Measurements from ENCODE around the gene NELFE.
"Not testable (repeated sequence)": the region's sequence is repeated elsewhere in the genome, so short reads cannot be mapped to it uniquely, and the experiment has no call there.

NELFE gene

DNA sequence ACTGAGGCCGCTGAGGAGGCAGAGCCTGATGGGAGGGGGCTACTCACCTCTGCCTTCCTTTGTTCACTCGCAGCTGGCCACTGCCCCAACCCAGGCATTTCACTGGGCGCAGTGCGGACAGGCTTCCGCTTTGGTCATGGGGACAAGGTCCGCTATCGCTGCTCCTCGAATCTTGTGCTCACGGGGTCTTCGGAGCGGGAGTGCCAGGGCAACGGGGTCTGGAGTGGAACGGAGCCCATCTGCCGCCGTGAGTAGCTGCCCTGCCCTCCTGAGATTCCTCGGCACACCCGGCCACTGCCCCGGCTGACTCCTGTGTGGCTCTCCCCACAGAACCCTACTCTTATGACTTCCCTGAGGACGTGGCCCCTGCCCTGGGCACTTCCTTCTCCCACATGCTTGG, 25.2 kb downstream of the NELFE start:
- no peak for DNase-seq (ENCODE audit: low read depth)
- TF ChIP-seq, protein P1, sequence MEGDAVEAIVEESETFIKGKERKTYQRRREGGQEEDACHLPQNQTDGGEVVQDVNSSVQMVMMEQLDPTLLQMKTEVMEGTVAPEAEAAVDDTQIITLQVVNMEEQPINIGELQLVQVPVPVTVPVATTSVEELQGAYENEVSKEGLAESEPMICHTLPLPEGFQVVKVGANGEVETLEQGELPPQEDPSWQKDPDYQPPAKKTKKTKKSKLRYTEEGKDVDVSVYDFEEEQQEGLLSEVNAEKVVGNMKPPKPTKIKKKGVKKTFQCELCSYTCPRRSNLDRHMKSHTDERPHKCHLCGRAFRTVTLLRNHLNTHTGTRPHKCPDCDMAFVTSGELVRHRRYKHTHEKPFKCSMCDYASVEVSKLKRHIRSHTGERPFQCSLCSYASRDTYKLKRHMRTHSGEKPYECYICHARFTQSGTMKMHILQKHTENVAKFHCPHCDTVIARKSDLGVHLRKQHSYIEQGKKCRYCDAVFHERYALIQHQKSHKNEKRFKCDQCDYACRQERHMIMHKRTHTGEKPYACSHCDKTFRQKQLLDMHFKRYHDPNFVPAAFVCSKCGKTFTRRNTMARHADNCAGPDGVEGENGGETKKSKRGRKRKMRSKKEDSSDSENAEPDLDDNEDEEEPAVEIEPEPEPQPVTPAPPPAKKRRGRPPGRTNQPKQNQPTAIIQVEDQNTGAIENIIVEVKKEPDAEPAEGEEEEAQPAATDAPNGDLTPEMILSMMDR (IDR thresholded peaks at IDR 0.05; ENCODE audit: control insufficient read depth, insufficient read depth, low read depth, low read length, missing control alignments), result no peak

DNA sequence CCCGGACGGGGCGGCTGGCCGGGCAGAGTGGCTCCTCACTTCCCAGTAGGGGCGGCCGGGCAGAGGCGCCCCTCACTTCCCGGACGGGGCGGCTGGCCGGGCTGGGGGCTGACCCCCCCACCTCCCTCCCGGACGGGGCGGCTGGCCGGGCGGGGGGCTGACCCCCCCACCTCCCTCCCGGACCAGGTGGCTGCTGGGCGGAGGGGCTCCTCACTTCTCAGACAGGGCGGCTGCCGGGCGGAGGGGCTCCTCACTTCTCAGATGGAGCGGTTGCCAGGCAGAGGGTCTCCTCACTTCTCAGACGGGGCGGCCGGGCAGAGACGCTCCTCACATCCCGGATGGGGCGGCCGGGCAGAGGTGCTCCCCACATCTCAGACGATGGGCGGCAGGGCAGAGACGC, 26.6 kb downstream of the NELFE start:
- DNase-seq (ENCODE audit: low read depth); H3K4me3 ChIP-seq (ENCODE audit: control insufficient read depth, low read depth, low read length): not testable (repeated sequence)

More for the DNA sequence above, 25.2 kb downstream of the NELFE start:
- no peak overlapping the region for H3K4me3 ChIP-seq (ENCODE audit: control insufficient read depth, low read depth, low read length)

DNA sequence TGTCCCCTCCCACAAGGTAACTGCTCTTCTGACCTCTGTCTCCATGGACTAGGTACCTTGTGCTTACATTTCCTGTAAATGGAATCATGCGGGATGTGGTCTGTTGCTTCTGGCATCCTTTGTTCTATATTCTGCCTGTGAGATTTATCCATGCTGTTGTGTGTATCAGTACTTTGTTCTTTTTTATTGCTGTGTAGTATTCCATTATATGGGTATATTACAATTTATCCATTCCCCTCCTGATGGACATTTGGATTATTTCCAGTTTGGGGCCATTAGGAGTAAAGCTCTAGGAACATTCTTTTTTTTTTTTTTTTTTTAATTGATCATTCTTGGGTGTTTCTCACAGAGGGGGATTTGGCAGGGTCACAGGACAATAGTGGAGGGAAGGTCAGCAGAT, 27.8 kb downstream of the NELFE start:
- TF ChIP-seq, protein P1 (IDR thresholded peaks at IDR 0.05; ENCODE audit: control insufficient read depth, insufficient read depth, low read depth, low read length, missing control alignments), result no peak
- no peak overlapping the region for H3K4me3 ChIP-seq (ENCODE audit: control insufficient read depth, low read depth, low read length)
- no peak for DNase-seq (ENCODE audit: low read depth)

DNA sequence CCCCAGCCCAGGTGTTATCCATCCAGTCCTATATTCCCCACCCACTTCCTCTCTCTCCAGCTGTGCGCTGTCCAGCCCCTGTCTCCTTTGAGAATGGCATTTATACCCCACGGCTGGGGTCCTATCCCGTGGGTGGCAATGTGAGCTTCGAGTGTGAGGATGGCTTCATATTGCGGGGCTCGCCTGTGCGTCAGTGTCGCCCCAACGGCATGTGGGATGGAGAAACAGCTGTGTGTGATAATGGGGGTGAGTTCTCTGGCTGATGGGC, 30.2 kb downstream of the NELFE start:
- TF ChIP-seq, protein P1 (IDR thresholded peaks at IDR 0.05; ENCODE audit: control insufficient read depth, insufficient read depth, low read depth, low read length, missing control alignments), result no peak
- no peak overlapping the region for H3K4me3 ChIP-seq (ENCODE audit: control insufficient read depth, low read depth, low read length)
- DNase-seq (ENCODE audit: low read depth), result no peak

DNA sequence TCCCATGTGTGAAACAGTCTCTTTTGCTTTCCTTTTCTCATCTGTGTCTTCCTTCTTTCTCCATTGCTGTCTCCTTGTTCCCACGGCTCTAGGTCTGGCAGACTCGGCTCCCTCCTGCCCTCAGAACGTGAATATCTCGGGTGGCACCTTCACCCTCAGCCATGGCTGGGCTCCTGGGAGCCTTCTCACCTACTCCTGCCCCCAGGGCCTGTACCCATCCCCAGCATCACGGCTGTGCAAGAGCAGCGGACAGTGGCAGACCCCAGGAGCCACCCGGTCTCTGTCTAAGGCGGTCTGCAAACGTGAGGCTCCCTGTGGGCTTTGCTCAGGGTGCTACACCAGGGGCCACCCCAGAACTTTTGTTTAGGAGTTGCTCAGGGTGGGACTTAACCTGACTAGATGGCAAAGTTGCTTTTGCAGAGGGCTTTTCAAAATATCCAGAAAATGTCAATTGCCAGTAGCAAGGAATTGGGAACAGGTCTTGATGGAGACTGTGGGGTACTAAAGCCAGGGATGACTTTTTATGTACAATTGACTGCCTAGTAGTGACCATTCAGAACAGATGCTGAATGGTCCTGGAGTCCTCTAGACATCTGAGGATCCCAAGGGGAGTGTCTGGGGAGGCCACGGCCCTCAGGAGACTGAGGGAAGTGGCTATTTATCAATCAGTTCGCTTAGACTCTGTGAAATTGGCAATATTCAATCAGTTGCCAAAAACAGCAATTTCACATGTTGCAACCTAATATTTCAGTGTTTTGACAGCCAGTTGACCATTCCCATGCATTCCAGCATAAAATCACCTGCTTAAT, 30.7 kb downstream of the NELFE start:
- no peak for DNase-seq (ENCODE audit: low read depth)
- TF ChIP-seq, protein P1 (IDR thresholded peaks at IDR 0.05; ENCODE audit: control insufficient read depth, insufficient read depth, low read depth, low read length, missing control alignments), result no peak
- H3K4me3 ChIP-seq (ENCODE audit: control insufficient read depth, low read depth, low read length), result no peak overlapping the region; the same call in 1 of the 2 replicates

DNA sequence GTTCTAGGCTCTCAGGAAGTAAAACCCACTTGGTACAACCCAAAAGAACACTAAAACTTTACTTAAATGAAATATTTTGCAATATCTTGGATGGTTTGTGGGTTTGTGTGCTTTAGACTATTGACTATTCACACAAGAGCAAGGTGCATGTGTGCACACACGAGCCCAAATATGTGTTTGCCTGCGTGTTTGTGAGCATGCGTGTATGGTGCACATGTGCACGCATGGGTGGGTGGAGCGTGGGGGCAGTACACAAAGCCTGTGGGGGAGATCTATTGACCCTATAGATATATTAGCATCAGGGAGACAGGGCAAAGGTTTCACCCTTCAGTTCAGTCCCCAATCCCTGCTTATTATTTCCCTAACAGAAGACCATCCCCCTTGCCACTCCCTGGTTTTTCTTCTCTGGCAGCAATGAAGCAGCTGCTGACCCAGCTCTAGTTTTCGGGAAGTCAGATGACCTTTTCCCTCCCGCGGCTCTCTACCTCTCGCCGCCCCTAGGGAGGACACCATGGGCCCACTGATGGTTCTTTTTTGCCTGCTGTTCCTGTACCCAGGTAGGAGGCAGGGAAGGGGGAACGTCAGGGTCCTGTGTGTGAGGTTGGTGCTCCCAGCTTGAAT, 31.4 kb downstream of the NELFE start, which contains the start of gene C2:
Gene C2, plus strand, starts transcription at position 476 of the 621 bp plus-strand sequence. Its CDS starts 36 bp downstream, at position 512.
- TF ChIP-seq, protein P1 (IDR thresholded peaks at IDR 0.05; ENCODE audit: control insufficient read depth, insufficient read depth, low read depth, low read length, missing control alignments), result no peak
- H3K4me3 ChIP-seq (ENCODE audit: control insufficient read depth, low read depth, low read length), result no peak within 1 kb of the TSS; the same call in 1 of the 2 replicates
- DNase-seq (ENCODE audit: low read depth), result no peak

DNA sequence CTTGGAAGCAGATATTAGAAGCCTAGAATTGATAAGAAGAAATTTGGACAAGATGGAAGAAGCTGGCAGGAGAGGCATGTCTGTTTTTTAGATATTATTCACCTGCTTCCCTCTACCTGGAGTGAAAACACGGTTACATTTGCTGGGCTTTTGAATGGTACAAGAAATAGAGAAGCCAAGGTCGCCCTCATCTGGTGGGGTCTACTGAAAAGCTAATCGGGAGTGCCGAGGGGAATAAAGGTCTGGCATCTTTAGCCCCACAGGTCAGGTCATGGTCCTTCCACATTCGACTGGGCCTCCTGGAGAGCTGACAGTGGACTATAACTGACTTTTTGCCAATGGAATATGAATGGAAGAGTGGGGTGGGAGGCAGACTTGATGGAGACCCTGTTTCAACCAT, 35.8 kb downstream of the NELFE start:
- no peak overlapping the region for H3K4me3 ChIP-seq (ENCODE audit: control insufficient read depth, low read depth, low read length)
- no peak for DNase-seq (ENCODE audit: low read depth)
- TF ChIP-seq, protein P1 (IDR thresholded peaks at IDR 0.05; ENCODE audit: control insufficient read depth, insufficient read depth, low read depth, low read length, missing control alignments), result no peak

Measured in AG09309 (cell line).